Measurements from ENCODE around the gene STX7.

Gene STX7

GRCh38 chr6:132459605-132459952, 53.3 kb downstream of the STX7 start:
- CTCF ChIA-PET: interaction anchor here (1.7 kb wide), 1 partner anchor 180 kb away, joined by 5 read pairs; no protein-coding TSS in a partner anchor
- Histone ChIP-seq H3K27ac (ENCODE audit: extremely low read depth, low read depth, low read length) (no peak overlapping the region), H3K4me3 (ENCODE audit: low read depth, low read length) (no peak overlapping the region), H3K4me1 (ENCODE audit: control insufficient read depth, insufficient read depth, low read length) (no peaks in the 10 kb centered on the region), H3K36me3 (ENCODE audit: control insufficient read depth in 2 of 2, insufficient read depth in 1 of 2, low read length in 2 of 2) (peaks cover 18 to 83% of the 10 kb centered on the region in 2 experiments), H3K9me3 (ENCODE audit: control insufficient read depth, insufficient read depth, low read depth, low read length) (no peaks in the 10 kb centered on the region)
- TF ChIP-seq ZNF645 (tag by site-specific recombination; IDR thresholded peaks at IDR 0.05): no peak
- no peak for TF ChIP-seq ZNF274 (IDR thresholded peaks at IDR 0.05; ENCODE audit: low read length)
- TF ChIP-seq ZNF274 (tag by site-specific recombination; IDR thresholded peaks at IDR 0.05; ENCODE audit: borderline replicate concordance): no peak
- TF ChIP-seq ZSCAN18 (tag by site-specific recombination; IDR thresholded peaks at IDR 0.05): no peak
- TF ChIP-seq ZNF391 (tag by site-specific recombination; IDR thresholded peaks at IDR 0.05; ENCODE audit: borderline replicate concordance, low read depth): no peak
- TF ChIP-seq ZNF112 (tag by site-specific recombination; IDR thresholded peaks at IDR 0.05): no peak
- TF ChIP-seq ZNF555 (tag by site-specific recombination; conservative IDR thresholded peaks at IDR 0.05): no peak
- TF ChIP-seq ZNF114 (tag by site-specific recombination; IDR thresholded peaks at IDR 0.05): no peak
- TF ChIP-seq ZNF791 (tag by site-specific recombination; IDR thresholded peaks at IDR 0.05): no peak
- TF ChIP-seq ZNF157 (tag by site-specific recombination; IDR thresholded peaks at IDR 0.05): no peak
- no peak for TF ChIP-seq ZNF148 (tag by site-specific recombination; IDR thresholded peaks at IDR 0.05; ENCODE audit: borderline replicate concordance)
- TF ChIP-seq SETDB1 (IDR thresholded peaks at IDR 0.05; ENCODE audit: insufficient read length, low read length): no peak
- TF ChIP-seq ZNF701 (tag by site-specific recombination; IDR thresholded peaks at IDR 0.05): no peak
- TF ChIP-seq ZNF747 (tag by site-specific recombination; IDR thresholded peaks at IDR 0.05): no peak
- no peak for TF ChIP-seq HOXA7 (CRISPR knock-in tag; IDR thresholded peaks at IDR 0.05; ENCODE audit: borderline replicate concordance)
- TF ChIP-seq ZNF366 (tag by site-specific recombination; conservative IDR thresholded peaks at IDR 0.05): no peak
- TF ChIP-seq GLI2 (tag by site-specific recombination; IDR thresholded peaks at IDR 0.05; ENCODE audit: borderline replicate concordance, low read depth): no peak
- TF ChIP-seq SP2 (tag by site-specific recombination; IDR thresholded peaks at IDR 0.05): no peak
- POLR2A ChIA-PET: no interaction called here

- Histone ChIP-seq H3K36me3 (ENCODE audit: control insufficient read depth in 2 of 2, insufficient read depth in 1 of 2, low read length in 2 of 2) (peaks cover 18 to 81% of the 10 kb centered on the region in 2 experiments), H3K4me3 (ENCODE audit: low read depth, low read length) (no peak overlapping the region), H3K9me3 (ENCODE audit: control insufficient read depth, insufficient read depth, low read depth, low read length) (no peaks in the 10 kb centered on the region), H3K4me1 (ENCODE audit: control insufficient read depth, insufficient read depth, low read length) (no peaks in the 10 kb centered on the region), H3K27ac (ENCODE audit: extremely low read depth, low read depth, low read length) (no peak overlapping the region)
- ChIA-PET POLR2A (no interaction called here), CTCF (no interaction called here)
- no peak for TF ChIP-seq ZNF280C (tag by site-specific recombination; IDR thresholded peaks at IDR 0.05)
- no peak for TF ChIP-seq ZNF391 (tag by site-specific recombination; IDR thresholded peaks at IDR 0.05; ENCODE audit: borderline replicate concordance, low read depth)
- no peak for TF ChIP-seq ZNF398 (tag by site-specific recombination; IDR thresholded peaks at IDR 0.05)
- no peak for TF ChIP-seq GLIS2 (tag by site-specific recombination; IDR thresholded peaks at IDR 0.05)
- no peak for TF ChIP-seq INSM2 (tag by site-specific recombination; IDR thresholded peaks at IDR 0.05)
- no peak for TF ChIP-seq ZBTB7A (tag by site-specific recombination; IDR thresholded peaks at IDR 0.05; ENCODE audit: low read depth)
These were observed 53.9 kb downstream of the STX7 start for GRCh38 chr6:132458887-132459604.
